NCI-H2029 treated with DMSO at 0.1 percent for 48 hours (cell line): Measurements from ENCODE around the gene GCK.

Experiments
- DNase-seq: peaks from one replicate; lab custom pipeline; 2025; lab: John Stamatoyannopoulos, UW

GCK gene

DNA sequence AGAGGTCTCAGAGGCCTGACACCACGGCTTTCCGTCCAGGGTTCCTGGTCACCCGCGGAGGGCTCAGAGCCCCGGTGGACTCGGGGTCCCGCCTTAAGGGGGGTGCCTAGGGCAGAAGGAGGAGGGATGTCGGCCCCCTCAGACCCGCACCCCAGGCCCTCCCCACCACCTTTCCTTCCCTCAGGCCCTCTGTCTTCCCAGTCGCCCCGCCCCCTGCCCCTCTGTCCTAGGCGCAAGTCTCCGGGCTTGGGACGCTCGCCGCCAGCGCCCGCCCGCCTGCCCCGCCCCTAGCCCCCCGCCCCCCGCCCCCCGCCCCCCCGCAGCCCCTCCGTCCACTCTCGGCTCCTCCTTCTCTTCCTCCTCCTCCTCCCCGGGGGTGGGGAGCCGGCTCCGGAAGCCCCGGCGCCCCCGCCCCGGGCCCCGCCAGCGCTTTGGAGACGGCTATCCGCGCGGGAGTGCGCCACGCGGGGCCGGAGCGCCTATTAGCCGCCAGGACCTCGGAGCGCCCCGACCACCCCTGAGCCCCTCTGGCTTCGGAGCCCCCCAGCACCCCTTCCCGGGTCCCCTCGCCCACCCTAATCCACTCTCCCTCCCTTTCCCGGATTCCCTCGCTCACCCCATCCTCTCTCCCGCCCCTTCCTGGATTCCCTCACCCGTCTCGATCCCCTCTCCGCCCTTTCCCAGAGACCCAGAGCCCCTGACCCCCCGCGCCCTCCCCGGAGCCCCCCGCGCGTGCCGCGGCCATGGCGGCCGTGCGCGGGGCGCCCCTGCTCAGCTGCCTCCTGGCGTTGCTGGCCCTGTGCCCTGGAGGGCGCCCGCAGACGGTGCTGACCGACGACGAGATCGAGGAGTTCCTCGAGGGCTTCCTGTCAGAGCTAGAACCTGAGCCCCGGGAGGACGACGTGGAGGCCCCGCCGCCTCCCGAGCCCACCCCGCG, 85.0 kb downstream of the GCK start, which contains the start of gene AEBP1:
Gene AEBP1 (plus strand): TSS at position 423 of the 937 bp plus-strand sequence. CDS start 321 bp downstream, at position 744.
- DNase-seq, result no peak

DNA sequence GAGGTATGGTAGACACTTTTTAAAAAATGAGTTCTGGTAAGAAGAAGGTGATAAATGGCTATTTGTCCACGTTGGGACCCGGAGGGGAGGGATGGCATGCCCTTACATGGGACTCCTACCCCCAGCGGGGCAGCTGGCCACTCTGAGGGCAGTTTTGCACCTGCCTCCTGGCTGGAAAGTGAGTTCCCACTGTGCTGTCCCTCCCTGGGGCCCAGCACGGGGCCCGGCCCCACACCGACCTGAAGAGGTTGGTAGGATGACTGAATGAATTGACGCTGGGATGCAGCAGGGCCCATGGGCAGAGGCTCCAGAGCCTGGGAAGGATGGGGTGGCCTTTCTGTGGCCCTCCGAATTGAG, 85.7 kb downstream of the GCK start:
- DNase-seq, result no peak

DNA sequence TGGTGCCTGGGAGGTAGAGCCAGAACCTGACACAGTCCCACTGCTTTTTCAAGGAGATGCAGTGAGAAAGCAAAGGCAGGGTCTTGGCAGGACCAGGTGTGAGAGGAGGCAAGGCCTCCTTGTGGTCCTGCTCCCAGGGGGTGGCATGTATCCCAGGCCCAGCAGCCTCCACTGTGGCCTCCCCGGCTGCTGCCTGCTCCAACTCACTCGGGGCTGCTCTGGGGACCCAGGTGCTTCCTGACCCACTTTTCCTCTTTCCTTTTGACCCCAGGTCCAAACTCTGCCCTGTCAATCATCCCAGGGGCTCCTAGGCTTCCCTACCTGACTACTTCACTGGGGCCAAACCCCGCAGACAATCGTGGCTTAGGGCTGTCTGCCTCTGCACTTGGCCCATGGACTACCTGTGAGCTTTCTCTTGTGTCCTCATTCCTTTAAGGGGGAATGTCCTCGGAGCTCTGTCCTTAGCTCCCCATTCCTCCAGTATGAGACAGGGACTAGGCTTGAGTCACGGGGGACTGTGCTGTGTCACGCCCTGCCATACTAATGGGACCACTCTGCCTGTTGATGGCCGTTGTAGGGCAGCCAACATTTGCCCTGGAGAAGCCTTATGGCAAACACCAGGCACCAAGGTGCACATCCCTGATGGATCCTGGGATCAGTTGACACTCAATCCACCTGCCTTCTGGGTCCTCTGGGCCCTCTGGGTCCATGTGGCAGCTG, 86.2 kb downstream of the GCK start:
- DNase-seq, result no peak

DNA sequence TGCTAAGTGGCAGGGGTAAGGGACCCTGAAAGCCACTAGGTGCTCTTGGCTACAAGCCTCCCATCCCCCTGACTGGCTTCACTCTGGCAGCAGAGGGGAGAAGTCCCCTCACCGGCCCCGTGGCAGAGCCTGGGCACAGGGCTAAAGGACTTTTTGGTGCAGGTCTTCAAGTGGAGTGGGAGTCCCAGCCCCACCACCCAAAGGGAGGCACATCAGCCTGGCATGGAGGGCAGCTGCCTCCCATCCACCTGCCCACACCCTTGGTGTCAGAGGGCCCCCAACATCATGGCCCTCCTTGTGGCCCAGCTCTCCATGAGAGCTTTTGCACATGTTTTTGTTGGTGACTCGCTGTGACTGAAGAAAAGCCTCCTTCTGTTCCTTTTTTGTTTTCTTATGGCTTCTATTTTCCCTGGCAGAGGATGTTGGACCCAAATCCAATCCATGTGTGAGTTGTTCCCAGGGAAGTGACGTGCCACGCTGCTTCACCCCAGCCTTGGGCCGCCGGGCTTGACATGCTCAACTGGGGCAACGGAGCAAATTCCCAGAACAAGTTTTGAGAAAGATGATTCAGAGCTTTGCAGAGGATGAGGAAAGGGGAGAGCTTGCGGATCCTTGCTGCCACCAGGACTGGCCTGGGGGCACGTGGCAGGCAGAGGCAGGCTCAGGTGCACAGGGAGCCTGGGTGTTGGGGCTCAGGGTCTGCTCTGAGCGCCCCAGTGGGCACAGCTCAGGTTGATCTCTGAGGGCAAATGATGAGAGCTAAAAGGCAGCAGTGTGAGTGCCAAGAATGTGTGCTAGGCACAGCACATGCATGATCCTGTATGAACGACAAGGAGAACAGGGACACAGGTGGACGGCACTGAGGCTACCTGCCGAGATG, 87.0 kb downstream of the GCK start:
- no peak for DNase-seq

DNA sequence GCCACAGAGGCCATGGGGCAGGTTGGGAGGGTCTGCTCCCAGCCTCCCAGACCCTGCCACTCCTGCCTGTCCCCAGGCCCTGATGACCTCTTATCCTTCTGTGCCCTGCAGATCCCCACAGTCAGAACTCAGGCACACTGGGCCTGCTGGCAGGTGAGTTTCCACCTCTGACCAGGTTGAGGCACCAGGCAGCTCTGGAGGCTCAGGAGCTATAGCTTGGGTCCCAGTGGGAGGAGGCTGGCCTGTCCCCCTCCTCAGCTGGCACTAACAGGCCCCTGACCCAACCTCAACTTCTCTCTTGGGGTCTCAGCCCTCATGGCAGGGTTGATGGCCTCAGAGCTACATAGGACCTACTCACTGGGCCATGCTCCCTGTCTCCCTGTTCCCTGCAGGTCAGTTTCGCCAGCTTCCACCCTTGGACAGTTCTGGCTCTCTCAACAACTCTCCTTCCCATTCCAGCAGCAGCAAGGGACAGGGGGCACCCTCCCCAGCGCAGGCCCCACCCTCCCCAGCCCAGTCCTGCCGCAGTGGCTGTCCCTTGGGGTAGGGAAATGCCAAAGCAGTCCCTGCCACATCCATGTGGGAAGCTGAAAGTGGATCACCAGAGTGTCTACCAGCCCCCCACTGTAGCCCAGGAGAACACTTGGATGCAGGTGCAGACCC, 87.8 kb downstream of the GCK start:
- DNase-seq, result no peak

DNA sequence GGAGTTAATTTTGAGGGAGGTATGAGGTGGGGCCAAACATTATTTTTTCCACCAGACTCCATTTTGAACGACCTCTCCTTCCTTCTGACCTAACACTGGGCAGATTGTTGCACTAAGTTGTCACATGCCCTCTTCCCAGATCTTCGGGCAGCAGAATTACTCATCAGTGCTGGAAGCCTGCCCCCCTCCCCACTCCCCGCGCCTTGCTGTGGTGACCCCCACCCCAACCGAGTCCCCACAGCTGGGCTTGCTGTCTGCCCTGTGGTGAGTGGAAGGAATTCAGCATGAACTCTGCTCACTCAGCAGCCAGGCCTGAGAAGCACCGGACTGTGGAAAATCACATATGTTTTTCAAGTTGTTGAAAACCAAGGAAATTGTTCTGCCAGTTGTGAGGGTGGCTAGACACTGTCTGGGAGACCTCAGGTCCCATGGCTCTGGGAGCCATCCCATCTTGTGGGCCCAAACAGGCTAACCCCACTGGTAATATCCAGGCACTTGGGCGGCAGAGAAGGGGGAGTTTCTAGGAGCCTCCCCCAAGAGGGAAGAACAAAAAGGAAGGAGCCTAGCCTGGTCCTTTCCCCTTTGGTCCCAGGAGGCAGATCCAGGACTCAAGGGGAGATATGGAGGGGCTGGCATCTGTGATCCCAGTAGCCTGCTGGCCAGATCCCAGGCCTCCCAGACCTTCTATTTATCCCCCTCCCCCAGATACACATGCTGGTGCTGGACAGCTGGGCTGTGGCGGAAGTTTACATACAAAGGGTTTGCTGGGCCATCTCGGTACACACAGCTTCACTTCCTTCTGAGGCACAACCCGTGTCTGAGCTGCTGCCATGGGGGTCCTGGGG, 88.6 kb downstream of the GCK start:
- no peak for DNase-seq

DNA sequence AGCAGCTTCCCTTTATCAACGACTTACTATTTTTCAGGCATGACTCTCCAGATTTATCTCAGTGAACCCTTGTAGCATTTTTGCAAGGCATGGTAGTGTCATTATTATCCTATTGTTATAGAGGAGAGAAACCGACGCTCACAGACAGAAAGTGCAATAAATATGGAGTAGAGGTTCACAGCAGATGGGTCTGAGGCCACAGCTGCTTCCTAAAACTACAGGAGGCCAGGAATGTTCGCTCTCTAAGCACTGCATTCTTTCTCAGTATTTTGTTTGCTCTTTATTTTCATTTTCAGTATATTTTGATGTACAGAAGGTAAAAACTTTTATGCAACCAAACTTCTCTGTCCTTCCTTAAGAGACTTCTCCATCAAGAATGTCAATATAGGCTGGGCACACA, 89.6 kb downstream of the GCK start:
- no peak for DNase-seq

DNA sequence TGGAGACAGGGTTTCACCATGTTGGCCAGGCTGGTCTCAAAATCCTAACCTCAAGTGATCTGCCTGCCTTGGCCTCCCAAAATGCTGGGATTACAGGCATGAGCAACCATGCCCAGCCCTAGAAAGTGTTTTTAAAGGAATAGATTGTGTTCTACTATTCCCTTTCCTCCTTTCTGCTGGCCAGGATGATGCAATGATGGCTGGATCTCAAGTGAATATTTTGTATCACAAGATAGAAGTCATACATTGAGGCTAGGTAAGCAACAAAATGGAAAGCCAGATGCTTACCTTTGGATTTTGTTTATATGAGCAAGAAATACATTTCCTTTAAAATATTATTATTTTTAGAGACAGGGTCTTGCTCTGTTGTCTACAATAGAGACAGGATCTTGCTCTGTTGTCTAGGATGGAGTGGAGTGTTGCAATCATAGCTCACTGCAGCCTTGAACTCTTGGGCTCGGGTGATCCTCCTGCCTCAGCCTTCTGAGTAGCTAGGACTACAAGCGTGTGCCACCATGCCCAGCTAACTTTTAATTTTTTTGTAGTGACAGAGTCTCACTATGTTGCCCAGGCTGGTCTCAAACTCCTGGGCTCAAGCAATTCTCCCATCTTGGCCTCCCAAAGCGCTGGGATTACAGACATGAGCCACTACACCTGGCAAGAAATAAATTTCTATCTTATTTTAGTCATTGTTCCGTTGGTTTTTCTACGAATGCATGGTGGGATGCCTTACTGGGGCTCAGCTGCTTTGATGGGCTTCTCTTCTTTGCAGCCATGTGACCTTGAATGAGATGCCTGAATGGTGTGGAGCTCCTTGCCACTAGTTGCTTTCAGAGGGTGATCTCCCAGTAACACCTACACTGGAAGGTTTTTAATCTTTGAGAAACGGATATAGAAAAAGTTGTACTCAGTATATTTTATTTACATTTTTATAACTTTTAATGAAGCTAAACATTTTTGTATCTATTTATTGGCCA, 90.9 kb downstream of the GCK start:
- DNase-seq, result no peak

DNA sequence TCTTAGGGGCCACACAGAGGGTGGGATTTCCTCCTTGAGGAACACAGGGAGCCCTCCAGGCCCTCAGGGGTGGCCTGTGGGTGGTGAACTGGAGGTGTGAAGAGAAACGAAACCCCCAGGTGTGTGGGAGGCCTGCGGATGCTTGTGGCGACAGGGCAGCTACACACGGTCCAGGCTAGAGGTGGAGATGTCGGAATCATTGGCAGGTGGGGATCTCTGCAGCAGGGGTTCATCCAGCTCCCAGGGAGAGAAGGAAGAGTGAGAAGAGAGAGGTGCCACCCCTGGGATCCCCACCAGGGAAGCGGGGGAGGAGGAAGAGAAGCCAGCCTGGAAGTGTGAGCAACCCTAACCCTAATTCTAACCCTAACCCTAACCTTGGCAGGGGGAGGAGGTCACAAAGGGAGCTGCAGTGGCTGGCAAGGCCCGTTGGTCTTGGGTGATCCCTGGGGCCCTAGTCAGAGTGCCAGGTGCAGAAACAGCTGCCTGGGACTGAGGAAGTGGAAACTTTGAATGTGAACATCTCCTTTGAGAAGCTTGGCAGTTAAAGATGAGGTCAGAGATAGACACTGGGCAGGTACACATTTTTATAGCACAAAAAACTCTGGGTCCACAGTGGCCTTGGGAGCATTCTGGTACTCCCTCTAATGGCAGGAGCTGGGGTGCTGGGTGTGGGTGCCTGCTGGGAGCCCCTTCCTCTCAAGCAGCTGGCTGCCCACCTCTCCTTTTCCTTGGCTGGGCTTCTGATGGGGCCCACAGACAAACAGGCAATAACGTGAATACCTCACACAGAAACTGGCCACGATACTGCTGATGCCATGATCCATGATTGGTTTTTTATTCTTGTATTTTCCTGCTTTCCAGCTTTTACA, 91.9 kb downstream of the GCK start:
- DNase-seq, result no peak

DNA sequence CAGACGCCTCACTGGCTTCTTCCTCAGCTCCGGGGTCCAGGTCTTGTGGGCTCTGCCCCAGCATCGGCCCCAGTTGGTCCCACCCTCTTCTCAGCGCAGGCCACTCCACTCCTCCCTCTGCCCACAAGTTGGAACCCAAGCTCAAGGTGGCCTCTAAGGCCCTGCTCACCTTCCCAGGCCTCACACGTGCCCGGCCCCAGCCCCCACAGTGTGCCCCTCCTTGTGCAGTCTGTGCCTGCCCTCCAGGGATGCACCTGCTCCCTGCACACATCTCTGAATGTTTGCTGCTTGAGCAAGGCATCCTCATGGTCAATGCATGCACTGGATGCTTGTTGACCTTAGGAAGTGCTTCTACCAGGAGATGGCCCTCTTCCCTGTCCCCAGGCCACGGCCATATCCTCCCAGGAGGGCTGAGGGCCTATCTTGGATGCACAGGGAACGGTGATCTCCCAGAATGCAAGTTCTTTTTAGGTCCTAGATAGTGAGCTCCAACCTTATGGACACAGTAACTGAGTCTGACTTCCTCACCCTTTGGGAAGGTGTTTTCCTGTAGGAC, 92.8 kb downstream of the GCK start:
- no peak for DNase-seq

DNA sequence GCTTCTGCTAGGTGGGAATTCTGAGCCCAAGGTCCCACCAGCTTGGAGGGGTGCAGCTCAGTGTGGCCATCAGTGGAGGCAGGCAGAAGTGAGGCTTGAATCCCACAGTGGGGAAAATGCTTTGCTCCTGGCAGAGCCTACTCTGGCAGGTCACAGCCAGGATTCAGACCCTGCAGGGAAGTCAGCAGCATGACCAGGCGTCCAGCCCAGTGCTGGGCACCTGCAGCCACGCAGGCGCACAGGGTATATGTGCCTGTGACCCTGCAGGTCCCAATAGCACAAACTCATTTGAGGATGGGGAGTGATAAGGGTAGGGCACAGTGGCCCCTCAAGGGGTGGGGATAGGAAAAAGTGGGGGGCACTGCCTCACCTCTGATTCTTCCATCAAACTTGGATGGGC, 93.5 kb downstream of the GCK start:
- no peak for DNase-seq

DNA sequence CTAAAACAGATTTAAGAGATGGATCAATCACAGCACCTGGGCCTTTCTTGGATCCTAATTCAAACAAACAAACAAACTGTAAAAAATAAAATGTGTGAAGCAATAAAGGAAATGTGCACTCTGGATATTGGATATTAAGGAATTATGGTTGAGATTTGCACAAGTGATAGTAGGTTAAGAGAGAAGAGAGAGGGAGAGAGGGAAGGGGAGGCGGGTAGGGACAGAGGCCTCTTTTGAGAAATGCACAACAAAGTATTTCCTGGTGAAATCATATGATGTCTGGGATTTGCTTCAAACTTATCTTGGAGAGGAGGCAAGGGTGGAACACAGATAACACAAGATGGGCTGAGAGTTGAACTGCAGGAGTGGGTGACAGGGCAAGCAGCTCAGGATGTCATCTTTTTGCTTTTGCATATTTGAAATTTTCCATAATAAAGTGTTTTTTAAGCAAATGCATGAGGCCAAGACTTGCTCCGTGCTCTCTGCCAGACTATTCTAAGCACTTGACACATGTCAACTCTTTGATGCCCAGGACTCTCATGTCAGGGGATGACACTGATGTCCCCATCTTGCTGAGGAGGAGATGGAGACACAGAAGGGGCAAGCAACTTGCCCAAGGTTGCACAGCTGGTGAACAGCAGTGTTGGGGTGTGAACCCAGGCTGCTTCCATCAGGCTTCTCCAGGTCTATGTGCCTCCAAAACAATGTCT, 94.2 kb downstream of the GCK start:
- no peak for DNase-seq

DNA sequence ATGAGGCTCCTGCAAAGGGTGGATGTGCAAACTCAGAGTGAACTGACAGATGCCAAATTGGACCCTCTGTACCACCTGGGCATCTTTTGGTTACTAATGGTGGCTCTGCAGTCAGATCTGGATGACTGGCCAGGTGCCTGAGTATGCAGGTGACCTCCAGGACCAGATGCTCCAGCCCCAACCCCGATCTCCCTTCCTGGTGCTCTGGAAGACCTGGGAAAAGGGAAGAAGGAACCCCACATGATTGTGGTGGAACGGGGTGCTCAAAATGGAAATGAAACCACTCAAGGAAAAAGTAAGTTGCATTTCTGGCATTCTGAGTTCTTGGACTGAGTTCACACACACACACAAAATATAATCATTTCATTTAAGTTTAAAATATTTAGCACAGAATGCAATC, 94.9 kb downstream of the GCK start:
- DNase-seq, result no peak
